ENCODE measurements around the gene GJA1.

DNA sequence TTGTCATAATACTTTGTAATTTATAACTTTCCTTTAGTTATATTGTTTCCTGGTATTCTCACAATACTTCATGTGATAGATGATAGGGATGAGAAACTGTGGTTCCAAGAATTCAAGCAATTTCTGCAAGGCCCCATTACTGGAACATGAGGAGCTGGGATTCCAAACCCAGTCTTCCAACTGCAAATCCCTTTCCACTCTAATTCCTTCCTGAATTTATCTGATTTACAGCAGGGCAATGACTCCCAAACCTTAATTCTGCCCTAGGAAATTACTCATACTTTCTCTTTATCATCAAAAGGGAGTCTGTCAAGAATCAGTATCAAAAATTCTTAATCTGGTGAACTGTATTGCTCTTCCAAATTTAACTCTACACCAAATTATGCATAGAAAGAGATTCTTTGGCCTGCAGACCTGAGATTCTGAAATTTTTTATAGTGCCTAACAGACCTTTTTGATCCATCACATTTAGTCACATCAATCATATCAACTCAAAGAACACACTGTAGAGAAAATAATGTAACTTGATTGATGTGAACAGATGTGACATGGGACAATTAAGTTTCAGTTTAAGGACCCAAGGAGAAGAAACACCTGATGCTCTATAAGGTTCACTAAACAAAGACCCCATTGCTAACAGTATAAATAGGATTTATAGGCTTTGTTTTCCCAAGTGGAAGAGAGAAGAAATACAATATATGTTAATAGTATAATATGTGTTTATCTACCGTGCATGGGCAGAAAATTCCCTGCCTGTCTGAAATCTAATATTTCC is 41.5 kb upstream of the GJA1 start:
- TF ChIP-seq, protein P1, sequence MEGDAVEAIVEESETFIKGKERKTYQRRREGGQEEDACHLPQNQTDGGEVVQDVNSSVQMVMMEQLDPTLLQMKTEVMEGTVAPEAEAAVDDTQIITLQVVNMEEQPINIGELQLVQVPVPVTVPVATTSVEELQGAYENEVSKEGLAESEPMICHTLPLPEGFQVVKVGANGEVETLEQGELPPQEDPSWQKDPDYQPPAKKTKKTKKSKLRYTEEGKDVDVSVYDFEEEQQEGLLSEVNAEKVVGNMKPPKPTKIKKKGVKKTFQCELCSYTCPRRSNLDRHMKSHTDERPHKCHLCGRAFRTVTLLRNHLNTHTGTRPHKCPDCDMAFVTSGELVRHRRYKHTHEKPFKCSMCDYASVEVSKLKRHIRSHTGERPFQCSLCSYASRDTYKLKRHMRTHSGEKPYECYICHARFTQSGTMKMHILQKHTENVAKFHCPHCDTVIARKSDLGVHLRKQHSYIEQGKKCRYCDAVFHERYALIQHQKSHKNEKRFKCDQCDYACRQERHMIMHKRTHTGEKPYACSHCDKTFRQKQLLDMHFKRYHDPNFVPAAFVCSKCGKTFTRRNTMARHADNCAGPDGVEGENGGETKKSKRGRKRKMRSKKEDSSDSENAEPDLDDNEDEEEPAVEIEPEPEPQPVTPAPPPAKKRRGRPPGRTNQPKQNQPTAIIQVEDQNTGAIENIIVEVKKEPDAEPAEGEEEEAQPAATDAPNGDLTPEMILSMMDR (IDR thresholded peaks at IDR 0.05; ENCODE audit: low read length) = no peak
- TF ChIP-seq EZH2phosphoT487 (IDR thresholded peaks at IDR 0.05; ENCODE audit: low read length) = no peak

All from MM.1S (cell line).